Sigmoid colon (tissue), 7 donors: ENCODE data around the gene USB1. TPM values are rescaled to one million over a fixed set of nuclear protein-coding genes. Genes with fewer than 3 reads are reported as not detected.

Source experiments
- DNase-seq: peaks from one replicate; pipeline ENCODE4 v3.0.0-alpha.2; 2019
- H3K27ac ChIP-seq, 4 donors: fragments of 200-600 bp; sonication (generic); one replicate each; pipeline ENCODE4 v1.5.1; 2016 to 2019; ENCODE audit warnings: mild to moderate bottlenecking in 1 of 4
- H3K27me3 ChIP-seq, 3 donors: fragments of 200-600 bp; sonication (generic); one replicate each; pipeline ENCODE4 v1.5.1; 2019; ENCODE audit warnings: mild to moderate bottlenecking in 1 of 3
- H3K36me3 ChIP-seq, 4 donors: fragments of 200-600 bp; sonication (generic); one replicate each; pipeline ENCODE4 v1.5.1; 2016 to 2019
- H3K4me1 ChIP-seq, 4 donors: fragments of 200-600 bp; sonication (generic); one replicate each; pipeline ENCODE4 v1.5.1; 2017 to 2019
- H3K4me3 ChIP-seq, 4 donors: fragments of 200-600 bp; sonication (generic); one replicate each; pipeline ENCODE4 v1.5.1; 2017 to 2019; ENCODE audit warnings: mild to moderate bottlenecking in 2 of 4, moderate library complexity in 1 of 4
- H3K9me3 ChIP-seq, 4 donors: fragments of 200-600 bp in 3 of 4; sonication (generic) in 3 of 4; one replicate each; pipeline versions ENCODE4 v1.5.1 to v1.6.1; 2013 to 2019
- CTCF ChIP-seq, 4 experiments: fragments of 450-650 bp in 3 of 4; fragments of 200-600 bp in 1 of 4; IDR thresholded peaks; one replicate each; pipeline ENCODE4 v1.5.1; 2016 to 2019; ENCODE audit warnings: antibody characterized with exemption in 4 of 4, mild to moderate bottlenecking in 3 of 4, moderate library complexity in 2 of 4
- EP300 ChIP-seq, 4 donors: sonication (generic); formaldehyde crosslinking; IDR thresholded peaks; one replicate each; pipeline ENCODE4 v1.6.1; 2017; ENCODE audit warnings: antibody characterized with exemption in 4 of 4
- POLR2A ChIP-seq, 2 donors: fragments of 450-650 bp; IDR thresholded peaks; one replicate each; pipeline ENCODE4 v1.6.1; 2016; ENCODE audit warnings: antibody characterized with exemption in 2 of 2, mild to moderate bottlenecking in 2 of 2, moderate library complexity in 2 of 2
- POLR2AphosphoS5 ChIP-seq, 4 donors: sonication (generic); formaldehyde crosslinking; IDR thresholded peaks; one replicate each; pipeline ENCODE4 v1.6.1; 2017; ENCODE audit warnings: antibody characterized with exemption in 4 of 4
- WGBS, 2 donors: extraction: QIAGEN DNeasy Blood & Tissue Kit; methylation state at CpG; one replicate each; pipeline ENCODE4 v1.1.7; 2013; 5-methylcytosine and 5-hydroxymethylcytosine counted together
- intact Hi-C: fragments of 100-400 bp; cut with DNase I; formaldehyde crosslinking; loops from one replicate; pipeline ENCODE4 v1.15.1; 2023
- polyA plus RNA-seq, 3 donors: library from polyadenylated mRNA; stranded (reverse); fragments of 200-250 nt; gene quantifications; one replicate each; pipeline ENCODE4 v1.2.3, GENCODE V29; 2013
- total RNA-seq, 4 donors: library from RNA; depleted of rRNA; stranded (reverse); fragments of >200 nt; gene quantifications; one replicate each; pipeline ENCODE4 v1.1.0, GENCODE V29; 2016
- donor health status: healthy with polysubstance abuse.
- donor health status: Bipolar disorder and iron deficiency.
- donor health status: healthy.

The USB1 gene
- total and polyA plus RNA-seq, 7 donors, result 19.9 to 44.9 (median 36.6) TPM

- Histone ChIP-seq H3K4me3 (no peak overlapping the region), H3K36me3 (no peaks in the 10 kb centered on the region), H3K27ac (peak overlapping the region in 1 of 4 donors; percentile 42), H3K27me3 (no peaks in the 10 kb centered on the region), H3K9me3 (no peaks in the 10 kb centered on the region), H3K4me1 (peaks cover 0 to 37% (median 28%) of the 10 kb centered on the region in 4 donors)
- TF ChIP-seq POLR2A (IDR thresholded peaks at IDR 0.05), result no peak
- no peak for TF ChIP-seq POLR2AphosphoS5 (IDR thresholded peaks at IDR 0.05)
- TF ChIP-seq EP300 (IDR thresholded peaks at IDR 0.05), result no peak
- no peak for TF ChIP-seq CTCF (IDR thresholded peaks at IDR 0.05)
- WGBS, 2 donors, result 65 to 67% methylated on average over 14 of the region's 14 CpGs
- DNase-seq, result no peak
- intact Hi-C loops, result no loop called here
Measured at GRCh38 chr16:58031016-58031800, 30.0 kb downstream of the USB1 start.

GRCh38 chr16:58032710-58033293 is 31.6 kb downstream of the USB1 start:
- Histone ChIP-seq H3K4me1 (peaks cover 0 to 21% (median 13%) of the 10 kb centered on the region in 4 donors), H3K4me3 (no peak overlapping the region), H3K36me3 (peaks cover 0 to 2% (median 0%) of the 10 kb centered on the region in 4 donors), H3K9me3 (no peaks in the 10 kb centered on the region), H3K27me3 (no peaks in the 10 kb centered on the region), H3K27ac (no peak overlapping the region)
- DNase-seq, result no peak
- WGBS, 2 donors, result 66 to 76% methylated on average over 15 of the region's 15 CpGs
- intact Hi-C loops, result no loop called here
- no peak for TF ChIP-seq CTCF (IDR thresholded peaks at IDR 0.05)

GRCh38 chr16:58034128-58034685 is 33.0 kb downstream of the USB1 start:
- peaks cover 0 to 15% (median 9%) of the 10 kb centered on the region in 4 donors for H3K4me1 ChIP-seq
- intact Hi-C loops, result no loop called here
- TF ChIP-seq CTCF (IDR thresholded peaks at IDR 0.05), result no peak
- TF ChIP-seq EP300 (IDR thresholded peaks at IDR 0.05), result no peak
- no peak for TF ChIP-seq POLR2AphosphoS5 (IDR thresholded peaks at IDR 0.05)
- TF ChIP-seq POLR2A (IDR thresholded peaks at IDR 0.05), result no peak

GRCh38 chr16:58034774-58035173 is 33.6 kb downstream of the USB1 start:
- WGBS, 2 donors, result 84 to 85% methylated on average over 11 of the region's 11 CpGs

More at GRCh38 chr16:58034128-58034685, 33.0 kb downstream of the USB1 start:
- WGBS, 2 donors, result 89 to 91% methylated on average over 14 of the region's 14 CpGs
- peaks cover 0 to 16% (median 0%) of the 10 kb centered on the region in 4 donors for H3K36me3 ChIP-seq
- H3K27me3 ChIP-seq, result no peaks in the 10 kb centered on the region
- H3K9me3 ChIP-seq, result no peaks in the 10 kb centered on the region
- H3K4me3 ChIP-seq, result no peak overlapping the region
- DNase-seq, result no peak
- no peak overlapping the region for H3K27ac ChIP-seq

More at GRCh38 chr16:58034774-58035173, 33.6 kb downstream of the USB1 start:
- no peak for TF ChIP-seq POLR2AphosphoS5 (IDR thresholded peaks at IDR 0.05)
- TF ChIP-seq CTCF (IDR thresholded peaks at IDR 0.05), result no peak
- no peak for TF ChIP-seq POLR2A (IDR thresholded peaks at IDR 0.05)
- no peak for TF ChIP-seq EP300 (IDR thresholded peaks at IDR 0.05)
- H3K9me3 ChIP-seq, result no peaks in the 10 kb centered on the region
- H3K4me1 ChIP-seq, result peaks cover 0 to 15% (median 9%) of the 10 kb centered on the region in 4 donors
- DNase-seq, result no peak
- H3K27ac ChIP-seq, result no peak overlapping the region
- no peak overlapping the region for H3K4me3 ChIP-seq
- intact Hi-C loops, result no loop called here
- H3K36me3 ChIP-seq, result peaks cover 0 to 22% (median 0%) of the 10 kb centered on the region in 4 donors
- no peaks in the 10 kb centered on the region for H3K27me3 ChIP-seq
